Stimulated activated effector memory CD8-positive, alpha-beta T cell treated with anti-CD3 and anti-CD28 coated beads, Interleukin-12 subunit alpha, Interleukin-12 subunit beta, amount 100 ng/mL, for 72 hours (primary cell): ENCODE measurements around the gene LCORL.
"Not testable (repeated sequence)": the region's sequence is repeated elsewhere in the genome, so short reads cannot be mapped to it uniquely, and the experiment has no call there.

Source experiments
- ATAC-seq: fragments of 150-1000 bp; cut with Tn5 transposase; 2 replicates; pipeline ENCODE4 v1.10.0; 2021
- DNase-seq, 2 donors: peaks; one replicate each; pipeline ENCODE4 v3.0.0; 2021 to 2022; ENCODE audit warnings: low spot score in 2 of 2
- H3K27ac Mint-ChIP-seq: one replicate; pipeline ENCODE4 v1.8.0; 2022; ENCODE audit warnings: mild to moderate bottlenecking, mixed read lengths
- H3K36me3 Mint-ChIP-seq: one replicate; pipeline ENCODE4 v1.8.0; 2022; ENCODE audit warnings: mild to moderate bottlenecking, mixed read lengths
- H3K4me1 Mint-ChIP-seq: one replicate; pipeline ENCODE4 v1.8.0; 2022; ENCODE audit warnings: mixed read lengths
- H3K4me3 Mint-ChIP-seq: one replicate; pipeline ENCODE4 v1.8.0; 2022; ENCODE audit warnings: mild to moderate bottlenecking, mixed read lengths
- H3K9me3 Mint-ChIP-seq: one replicate; pipeline ENCODE4 v1.8.0; 2022; ENCODE audit warnings: mixed read lengths

The LCORL gene

GRCh38 chr4:18033111-18034085 lies 11.8 kb upstream of the LCORL start:
- H3K36me3 Mint-ChIP-seq, result no peaks in the 10 kb centered on the region
- peak; percentile 19 for ATAC-seq
- no peaks in the 10 kb centered on the region for H3K4me1 Mint-ChIP-seq
- H3K4me3 Mint-ChIP-seq, result no peak overlapping the region
- no peak overlapping the region for H3K27ac Mint-ChIP-seq
- H3K9me3 Mint-ChIP-seq, result no peaks in the 10 kb centered on the region
- DNase-seq, result no peak

- Mint-ChIP-seq H3K27ac (no peak overlapping the region), H3K4me3 (no peak overlapping the region), H3K36me3 (no peaks in the 10 kb centered on the region), H3K9me3 (no peaks in the 10 kb centered on the region), H3K4me1 (peaks cover 5% of the 10 kb centered on the region)
- DNase-seq, result no peak
- no peak for ATAC-seq
Measured at GRCh38 chr4:18025288-18025687, 3.7 kb upstream of the LCORL start.

GRCh38 chr4:18022572-18023050 lies 1.1 kb upstream of the LCORL start:
- Mint-ChIP-seq H3K4me3 (peak overlapping the region; percentile 79), H3K36me3 (no peaks in the 10 kb centered on the region), H3K9me3 (no peaks in the 10 kb centered on the region), H3K4me1 (peaks cover 13% of the 10 kb centered on the region), H3K27ac (peak overlapping the region; percentile 79)
- DNase-seq, result no peak
- ATAC-seq, result no peak

- Mint-ChIP-seq H3K36me3 (no peaks in the 10 kb centered on the region), H3K9me3 (no peaks in the 10 kb centered on the region), H3K4me1 (peaks cover 13% of the 10 kb centered on the region), H3K27ac (peak overlapping the region; percentile 79), H3K4me3 (peak overlapping the region; percentile 79)
- no peak for DNase-seq
- no peak for ATAC-seq
Measured at GRCh38 chr4:18021470-18021719, 160 bp downstream of the LCORL start.

GRCh38 chr4:18020671-18021469 lies 685 bp downstream of the LCORL start:
- Mint-ChIP-seq H3K4me3 (peak overlapping the region; percentile 79), H3K9me3 (no peaks in the 10 kb centered on the region), H3K4me1 (peaks cover 17% of the 10 kb centered on the region), H3K27ac (peak overlapping the region; percentile 79), H3K36me3 (no peaks in the 10 kb centered on the region)
- peak; percentile 4 for ATAC-seq
- peak; percentile 14 to 67 for DNase-seq

GRCh38 chr4:18020145-18020670 lies 1.3 kb downstream of the LCORL start:
- peak overlapping the region; percentile 75 for H3K27ac Mint-ChIP-seq
- ATAC-seq, result no peak
- H3K4me1 Mint-ChIP-seq, result peaks cover 23% of the 10 kb centered on the region
- H3K4me3 Mint-ChIP-seq, result peak overlapping the region; percentile 79
- no peaks in the 10 kb centered on the region for H3K36me3 Mint-ChIP-seq
- no peaks in the 10 kb centered on the region for H3K9me3 Mint-ChIP-seq
- DNase-seq, result peak in 1 of 2 donors; percentile 56

GRCh38 chr4:18014269-18014668 lies 7.3 kb downstream of the LCORL start:
- Mint-ChIP-seq H3K36me3 (no peaks in the 10 kb centered on the region), H3K4me1 (peaks cover 36% of the 10 kb centered on the region), H3K4me3 (no peak overlapping the region), H3K27ac (no peak overlapping the region), H3K9me3 (no peaks in the 10 kb centered on the region)
- ATAC-seq (no peak), DNase-seq (no peak)

GRCh38 chr4:18012807-18013462 lies 8.6 kb downstream of the LCORL start:
- Mint-ChIP-seq H3K4me3 (no peak overlapping the region), H3K27ac (no peak overlapping the region), H3K4me1 (peaks cover 41% of the 10 kb centered on the region), H3K36me3 (no peaks in the 10 kb centered on the region), H3K9me3 (no peaks in the 10 kb centered on the region)
- DNase-seq (no peak), ATAC-seq (no peak)

- Mint-ChIP-seq H3K4me1 (peaks cover 47% of the 10 kb centered on the region), H3K27ac (no peak overlapping the region), H3K4me3 (no peak overlapping the region), H3K36me3 (no peaks in the 10 kb centered on the region), H3K9me3 (no peaks in the 10 kb centered on the region)
- DNase-seq, result no peak
- ATAC-seq, result no peak
Measured at GRCh38 chr4:18012134-18012806, 9.3 kb downstream of the LCORL start.

- Mint-ChIP-seq H3K4me1 (peaks cover 53% of the 10 kb centered on the region), H3K36me3 (no peaks in the 10 kb centered on the region), H3K9me3 (no peaks in the 10 kb centered on the region), H3K27ac (no peak overlapping the region), H3K4me3 (no peak overlapping the region)
- ATAC-seq, result no peak
- DNase-seq, result no peak
Measured at GRCh38 chr4:18007625-18008024, 13.9 kb downstream of the LCORL start.

GRCh38 chr4:18006432-18006831 lies 15.1 kb downstream of the LCORL start:
- H3K4me1 Mint-ChIP-seq, result peaks cover 46% of the 10 kb centered on the region
- not testable (repeated sequence) for H3K27ac Mint-ChIP-seq, H3K4me3 Mint-ChIP-seq, H3K36me3 Mint-ChIP-seq, DNase-seq, H3K9me3 Mint-ChIP-seq
- ATAC-seq, result peak; percentile 58

- no peak for DNase-seq
Measured at GRCh38 chr4:17997129-17997528, 24.4 kb downstream of the LCORL start.

GRCh38 chr4:17995165-17995564 lies 26.4 kb downstream of the LCORL start:
- no peaks in the 10 kb centered on the region for H3K9me3 Mint-ChIP-seq
- DNase-seq (no peak), ATAC-seq (no peak)
- H3K36me3 Mint-ChIP-seq, result no peaks in the 10 kb centered on the region
- H3K27ac Mint-ChIP-seq, result no peak overlapping the region
- H3K4me3 Mint-ChIP-seq, result no peak overlapping the region
- H3K4me1 Mint-ChIP-seq, result peaks cover 4% of the 10 kb centered on the region

More at GRCh38 chr4:17997129-17997528, 24.4 kb downstream of the LCORL start:
- ATAC-seq, result no peak
- Mint-ChIP-seq H3K27ac (no peak overlapping the region), H3K9me3 (no peaks in the 10 kb centered on the region), H3K4me1 (peaks cover 11% of the 10 kb centered on the region), H3K36me3 (no peaks in the 10 kb centered on the region), H3K4me3 (no peak overlapping the region)

GRCh38 chr4:17985832-17986231 lies 35.7 kb downstream of the LCORL start:
- Mint-ChIP-seq H3K36me3 (no peaks in the 10 kb centered on the region), H3K9me3 (peaks cover 25% of the 10 kb centered on the region), H3K27ac (no peak overlapping the region), H3K4me1 (no peaks in the 10 kb centered on the region), H3K4me3 (no peak overlapping the region)
- DNase-seq, result no peak
- no peak for ATAC-seq

- DNase-seq (no peak), ATAC-seq (no peak)
- no peak overlapping the region for H3K27ac Mint-ChIP-seq
- H3K4me3 Mint-ChIP-seq, result no peak overlapping the region
- H3K36me3 Mint-ChIP-seq, result no peaks in the 10 kb centered on the region
- peaks cover 21% of the 10 kb centered on the region for H3K9me3 Mint-ChIP-seq
- no peaks in the 10 kb centered on the region for H3K4me1 Mint-ChIP-seq
Measured at GRCh38 chr4:17981063-17981462, 40.5 kb downstream of the LCORL start.
